ENCODE results near the gene AOX1. TPM values are rescaled to one million over a fixed set of nuclear protein-coding genes. Genes with fewer than 3 reads are reported as not detected.

The AOX1 gene
- total and polyA plus RNA-seq, 2 of the 8 experiments (the other 6 are each of a cell fraction or from before 2014, with no cell fraction given): 5.6 to 8.3 TPM

DNA sequence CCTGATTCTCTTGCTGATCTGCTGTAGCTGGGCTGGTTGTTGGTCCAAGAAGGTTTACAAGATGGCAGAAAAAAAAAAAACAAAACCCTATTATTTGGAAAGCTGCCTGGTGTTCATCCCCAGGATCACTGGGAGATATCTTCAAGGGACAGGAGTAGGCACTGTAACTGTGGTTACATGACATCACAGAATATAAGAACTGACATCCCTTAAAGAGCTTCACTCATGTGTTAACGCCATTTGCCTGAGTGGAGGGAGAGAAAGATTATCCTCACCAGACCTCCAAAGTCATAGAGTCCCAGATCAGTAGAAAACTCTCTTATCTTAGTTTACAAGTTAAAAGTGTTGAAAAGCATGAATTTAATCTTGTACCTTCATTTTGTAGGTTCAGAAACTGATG lies 130.6 kb downstream of the AOX1 start:
- H3K14ac ChIP-seq (ENCODE audit: insufficient read length): no peak overlapping the region
- DNase-seq (ENCODE audit: low read depth in 1 of 2, low spot score in 2 of 2): no peak
- no peak overlapping the region for H3K18ac ChIP-seq (ENCODE audit: extremely low read depth, low read length)
- no peak overlapping the region for H2AK5ac ChIP-seq (ENCODE audit: low read depth, low read length)
- H3K27me3 ChIP-seq (replicated peaks in 1 of 4; ENCODE audit: control insufficient read depth in 3 of 4, extremely low read depth in 1 of 4, insufficient read depth in 3 of 4, low read length in 3 of 4): no peaks in the 10 kb centered on the region
- H2BK12ac ChIP-seq (ENCODE audit: low read depth, low read length): no peak overlapping the region
- no peak overlapping the region for H3K4me2 ChIP-seq (ENCODE audit: insufficient read depth in 1 of 2, low read depth in 2 of 2, low read length in 2 of 2)
- no peak overlapping the region for H2BK20ac ChIP-seq (ENCODE audit: low read length)
- H4K5ac ChIP-seq (ENCODE audit: insufficient read length, low read depth, low read length): no peak overlapping the region
- no peak overlapping the region for H3K27ac ChIP-seq (ENCODE audit: low read depth, low read length)
- no peak overlapping the region for H3K56ac ChIP-seq (replicated peaks; ENCODE audit: insufficient read length, low read depth, low read length)
- peaks cover 0 to 5% (median 0%) of the 10 kb centered on the region in 4 experiments; a peak in 1 of 7 replicates for H3K4me1 ChIP-seq (replicated peaks in 1 of 4; ENCODE audit: control insufficient read depth in 3 of 4, insufficient read depth in 4 of 4, low read length in 3 of 4)
- H4K20me1 ChIP-seq (replicated peaks in 1 of 2; ENCODE audit: control insufficient read depth in 1 of 2, insufficient read depth in 2 of 2, low read length in 2 of 2): no peaks in the 10 kb centered on the region
- no peak overlapping the region for H4K91ac ChIP-seq (replicated peaks; ENCODE audit: insufficient read length, low read length)
- no peak overlapping the region for H3K23ac ChIP-seq (ENCODE audit: insufficient read length)
- no peak overlapping the region for H3K4ac ChIP-seq (replicated peaks; ENCODE audit: insufficient read length, low read depth, low read length)
- no peak overlapping the region for H3K9ac ChIP-seq (replicated peaks in 1 of 4; ENCODE audit: extremely low read depth in 1 of 4, low read depth in 3 of 4, low read length in 3 of 4)
- H4K8ac ChIP-seq (ENCODE audit: extremely low read depth, insufficient read depth, low read length): no peak overlapping the region
- H2BK120ac ChIP-seq (replicated peaks; ENCODE audit: low read depth, low read length): no peak overlapping the region
- FAIRE-seq: no peak
- no peaks in the 10 kb centered on the region for H3K9me3 ChIP-seq (ENCODE audit: insufficient read depth in 2 of 2, low read depth in 1 of 2, low read length in 1 of 2)
- no peak overlapping the region for H2BK15ac ChIP-seq (ENCODE audit: low read length)
- 88% methylated on average over 1 of the region's 1 CpG; no CpG with 5 or more reads in 1 of the 2 experiments for WGBS, 2 experiments (ENCODE audit: extremely low coverage in 1 of 2, insufficient coverage in 1 of 2, insufficient read length in 1 of 2, insufficient replicate concordance in 2 of 2, low coverage in 1 of 2, low lambda C conversion rate in 2 of 2, missing lambda C conversion rate in 1 of 2)
- H3K36me3 ChIP-seq (ENCODE audit: control insufficient read depth in 2 of 4, insufficient read depth in 4 of 4, low read length in 3 of 4): no peaks in the 10 kb centered on the region
- CTCF ChIA-PET (ENCODE audit: partially characterized antibody): interaction anchor here (1.2 to 1.3 kb wide), 2 partner anchors 14 to 18 kb away, joined by 3 to 5 read pairs; no protein-coding TSS in a partner anchor
- H3K79me2 ChIP-seq (ENCODE audit: control insufficient read depth in 1 of 2, insufficient read depth in 2 of 2, low read length in 2 of 2): no peaks in the 10 kb centered on the region
- TF ChIP-seq POLR2A (IDR thresholded peaks at IDR 0.05; ENCODE audit: control extremely low read depth in 1 of 2, low read depth in 2 of 2, low read length in 2 of 2) (no peak), BCL11A (IDR thresholded peaks at IDR 0.05; ENCODE audit: low read depth in 2 of 2, low read length in 2 of 2) (no peak), EP300 (IDR thresholded peaks at IDR 0.05; ENCODE audit: borderline replicate concordance in 1 of 2, low read depth in 2 of 2, low read length in 2 of 2) (no peak), MAFK (IDR thresholded peaks at IDR 0.05; ENCODE audit: low read depth, low read length) (no peak), TAF7 (optimal IDR thresholded peaks at IDR 0.05; ENCODE audit: borderline replicate concordance, low read depth, low read length) (no peak), NRF1 (IDR thresholded peaks at IDR 0.05; ENCODE audit: low read depth, low read length) (no peak), RBBP5 (IDR thresholded peaks at IDR 0.05; ENCODE audit: borderline replicate concordance, low read depth, low read length) (no peak), EZH2 (IDR thresholded peaks at IDR 0.05; ENCODE audit: low read depth, low read length, severe bottlenecking) (no peak)
- TF ChIP-seq, protein P1, sequence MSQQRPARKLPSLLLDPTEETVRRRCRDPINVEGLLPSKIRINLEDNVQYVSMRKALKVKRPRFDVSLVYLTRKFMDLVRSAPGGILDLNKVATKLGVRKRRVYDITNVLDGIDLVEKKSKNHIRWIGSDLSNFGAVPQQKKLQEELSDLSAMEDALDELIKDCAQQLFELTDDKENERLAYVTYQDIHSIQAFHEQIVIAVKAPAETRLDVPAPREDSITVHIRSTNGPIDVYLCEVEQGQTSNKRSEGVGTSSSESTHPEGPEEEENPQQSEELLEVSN (IDR thresholded peaks at IDR 0.05): no peak
- H2AFZ ChIP-seq (ENCODE audit: low read length): 0 out of 2 replicates have a peak overlapping the region, but pooled peaks have one; percentile 40
- H3K4me3 ChIP-seq (ENCODE audit: extremely low read depth in 1 of 4, insufficient read depth in 2 of 4, low read depth in 3 of 4, low read length in 4 of 4): no peak overlapping the region
- no peaks in the 10 kb centered on the region for H3K23me2 ChIP-seq (ENCODE audit: low read depth, low read length)
- H3K79me1 ChIP-seq (ENCODE audit: low read depth, low read length): no peaks in the 10 kb centered on the region
- no peak overlapping the region for H2BK5ac ChIP-seq (ENCODE audit: low read depth, low read length)
- POLR2A ChIA-PET (ENCODE audit: partially characterized antibody): interaction anchor here (1.0 kb wide), 1 partner anchor 12 kb away, joined by 3 read pairs; no protein-coding TSS in a partner anchor
